Stimulated activated CD4-positive, alpha-beta T cell treated with anti-CD3 and anti-CD28 coated beads, Interleukin-4, amount 100 ng/mL, for 48 hours (primary cell): Measurements from ENCODE around the gene FCN2.

ENCODE experiments used
- DNase-seq, 2 donors: peaks; one replicate each; pipeline ENCODE4 v3.0.0-alpha.2; 2020; ENCODE audit warnings: low read depth in 2 of 2

The FCN2 gene

DNA sequence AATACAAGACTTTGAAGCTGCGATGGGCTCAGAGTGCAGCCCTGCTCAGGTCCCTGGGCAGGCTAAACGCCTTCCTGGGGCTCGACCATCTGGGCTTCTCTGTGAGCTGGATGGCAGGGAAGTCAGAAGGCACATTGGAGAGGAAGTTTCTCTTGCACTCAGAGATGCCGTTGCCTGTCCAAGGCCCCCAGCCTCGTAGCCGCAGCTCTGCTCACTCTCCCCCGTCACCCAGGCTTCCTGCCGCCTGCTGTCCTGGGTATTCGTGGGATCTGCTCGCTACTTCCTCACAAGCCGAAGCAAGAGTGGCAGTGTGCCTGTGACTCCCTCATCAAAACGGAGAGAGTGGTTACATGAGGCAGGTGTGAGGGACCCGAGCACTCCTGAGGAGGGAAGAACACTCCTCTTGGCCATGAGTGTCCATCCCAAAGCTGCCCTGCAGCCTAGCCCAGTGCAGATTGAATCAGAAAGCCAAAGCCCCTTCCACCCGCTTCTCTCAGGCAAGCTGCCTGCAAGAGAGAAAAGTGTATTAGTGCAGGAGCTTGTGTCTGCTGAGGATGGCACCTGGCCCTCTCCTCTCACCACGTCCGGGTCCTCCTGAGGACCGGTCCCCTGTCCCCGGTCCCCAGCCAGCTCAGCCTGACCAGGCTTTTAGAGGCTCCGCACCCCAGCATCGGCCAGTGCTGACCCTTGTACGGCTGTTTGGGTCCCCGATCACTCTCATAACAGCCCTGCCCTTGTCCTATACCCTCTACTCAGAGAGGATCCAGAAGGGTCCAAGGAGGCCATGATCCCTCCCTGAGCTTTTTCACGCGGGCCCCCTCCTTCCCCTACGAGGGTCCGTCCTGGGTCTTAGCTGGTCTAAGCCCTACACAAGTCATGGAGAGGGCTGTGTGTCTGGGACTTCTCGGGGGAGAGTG, 7.3 kb downstream of the FCN2 start:
- DNase-seq, result no peak

DNA sequence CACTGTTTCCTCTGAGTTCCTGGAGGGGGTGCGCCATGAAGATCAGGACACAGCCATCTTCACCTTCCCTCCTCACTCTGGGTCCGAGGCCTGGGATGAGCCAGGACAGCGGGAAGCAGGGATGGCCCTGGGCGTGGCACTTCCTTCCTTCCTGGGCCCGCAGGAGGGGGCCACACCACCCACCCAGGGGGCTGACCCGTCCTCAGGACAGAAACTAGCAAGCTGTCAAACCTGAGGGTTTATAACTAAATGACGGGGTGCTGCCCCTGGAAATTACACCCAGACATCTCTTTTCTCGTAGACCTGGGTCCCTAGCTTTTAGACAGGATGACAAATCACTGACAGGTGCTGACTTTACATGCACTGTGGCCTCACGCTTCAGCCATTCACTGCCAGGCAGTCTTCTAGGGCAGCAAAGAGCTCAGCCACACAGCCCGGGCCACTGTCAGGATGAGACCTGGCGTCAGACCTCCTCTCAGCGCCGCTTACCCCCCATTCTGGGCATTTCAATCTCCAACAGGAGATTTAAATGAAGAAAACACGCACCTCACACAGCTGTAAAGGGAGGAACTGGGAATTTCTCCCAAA, 8.1 kb downstream of the FCN2 start:
- no peak for DNase-seq

DNA sequence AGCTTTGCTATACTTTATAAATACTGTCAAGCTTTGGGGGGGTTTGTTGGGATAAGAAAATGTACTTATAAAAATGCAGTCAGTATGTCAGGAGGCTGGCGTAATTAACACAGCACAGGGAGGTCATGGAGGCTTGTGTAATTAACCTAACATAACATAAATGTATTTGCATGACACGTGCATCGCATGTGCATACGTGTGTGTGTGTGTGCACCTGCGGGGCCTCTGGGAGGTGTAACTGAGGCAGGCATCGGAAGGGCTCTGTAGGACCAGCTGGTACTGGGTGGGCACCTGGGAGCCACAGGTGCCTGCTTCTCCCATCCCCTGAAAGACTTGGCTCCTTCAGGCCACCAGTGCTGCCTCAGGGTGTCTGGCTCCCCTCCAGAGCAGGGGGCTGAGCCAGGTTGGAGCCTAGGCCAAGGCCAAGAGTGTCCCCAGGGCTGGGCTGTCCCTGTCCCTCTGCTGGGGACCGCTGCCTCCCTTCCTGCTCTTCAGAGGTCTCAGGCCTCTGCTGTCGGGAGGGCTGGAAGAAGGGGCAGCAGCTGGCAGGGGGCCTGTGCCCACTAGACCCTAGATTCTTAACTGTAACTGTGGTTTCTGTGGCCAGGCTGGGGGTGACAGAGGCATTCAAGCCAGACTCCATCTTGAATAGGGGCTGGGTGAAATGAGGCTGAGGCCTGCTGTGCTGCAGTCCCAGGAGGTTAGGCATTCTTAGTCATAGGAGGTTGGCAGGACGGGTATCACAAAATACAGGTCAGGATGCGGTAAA, 9.0 kb downstream of the FCN2 start:
- DNase-seq, result no peak

DNA sequence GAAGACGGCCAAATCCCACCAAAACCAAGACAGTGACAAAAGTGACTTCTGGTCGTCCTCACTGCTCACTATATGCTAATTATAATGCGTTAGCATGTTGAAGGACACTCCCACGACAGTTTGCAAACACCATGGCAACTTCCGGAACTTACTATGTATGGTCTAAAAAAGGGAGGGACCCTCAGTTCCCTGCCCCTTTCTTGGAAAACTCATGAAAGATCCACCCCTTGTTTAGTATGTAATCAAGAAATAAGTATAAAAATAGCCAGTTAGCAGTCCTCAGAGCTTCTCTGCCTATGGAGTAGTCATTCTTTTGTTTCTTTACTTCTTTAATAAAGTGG, 9.5 kb downstream of the FCN2 start:
- DNase-seq, result no peak

DNA sequence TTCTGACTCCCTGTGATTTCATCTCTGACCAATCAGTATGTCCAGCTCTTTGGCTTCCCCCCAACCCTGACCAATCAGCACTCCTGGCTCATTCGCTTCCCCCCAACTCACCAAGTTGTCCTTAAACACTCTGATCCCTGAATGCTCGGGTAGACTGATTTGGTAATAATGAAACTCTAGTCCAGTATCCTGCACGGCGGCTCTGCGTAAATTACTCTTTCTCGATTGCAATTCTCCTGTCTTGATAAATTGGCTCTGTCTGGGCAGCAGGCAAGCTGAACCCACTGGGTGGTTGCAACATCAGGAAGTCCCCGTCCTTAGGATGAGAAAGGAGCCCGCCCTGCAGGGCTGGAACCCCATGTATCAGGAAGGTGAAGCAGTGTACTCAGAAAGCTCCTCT, 10.4 kb downstream of the FCN2 start:
- DNase-seq, result no peak

DNA sequence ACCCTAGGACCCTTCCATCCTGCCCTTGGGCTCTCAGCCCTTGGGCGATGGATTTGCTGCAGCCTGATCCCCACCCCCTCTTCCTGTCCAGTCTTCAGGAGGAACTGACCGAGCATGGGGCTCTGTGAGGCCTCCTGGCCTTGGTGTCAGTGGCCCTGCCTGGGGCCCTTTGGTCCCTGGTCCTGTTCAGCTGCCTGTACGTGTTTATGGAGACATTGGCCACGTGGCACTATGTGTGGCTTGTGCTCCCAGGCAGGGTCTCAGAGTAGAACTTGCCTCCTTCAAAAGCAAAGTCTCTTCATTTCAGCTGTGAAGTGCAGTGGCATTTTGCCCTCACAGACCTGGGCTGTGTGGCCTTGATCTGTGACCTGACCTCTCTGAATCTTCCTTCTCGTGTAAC, 11.1 kb downstream of the FCN2 start:
- DNase-seq, result no peak

DNA sequence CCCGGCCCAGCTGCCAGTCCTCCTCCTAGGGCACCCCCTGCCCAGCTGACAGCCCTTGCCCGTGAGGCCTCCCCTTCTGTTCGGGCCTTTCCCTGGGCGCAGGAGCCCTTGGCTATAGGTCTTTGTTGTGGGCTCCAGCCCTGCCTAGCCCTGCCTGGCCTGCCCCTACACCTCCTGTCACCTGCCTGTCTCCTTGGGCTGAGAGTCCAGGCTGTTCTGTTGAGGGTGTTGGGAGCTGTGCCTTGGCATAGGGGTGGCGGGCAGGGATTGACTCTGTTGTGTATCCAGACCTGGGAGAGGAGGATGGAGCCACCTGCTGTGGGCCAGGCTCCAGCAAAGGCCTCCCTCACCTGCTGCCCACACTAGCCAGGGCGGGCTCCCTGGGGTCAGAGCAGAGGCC, 11.6 kb downstream of the FCN2 start:
- DNase-seq, result no peak

DNA sequence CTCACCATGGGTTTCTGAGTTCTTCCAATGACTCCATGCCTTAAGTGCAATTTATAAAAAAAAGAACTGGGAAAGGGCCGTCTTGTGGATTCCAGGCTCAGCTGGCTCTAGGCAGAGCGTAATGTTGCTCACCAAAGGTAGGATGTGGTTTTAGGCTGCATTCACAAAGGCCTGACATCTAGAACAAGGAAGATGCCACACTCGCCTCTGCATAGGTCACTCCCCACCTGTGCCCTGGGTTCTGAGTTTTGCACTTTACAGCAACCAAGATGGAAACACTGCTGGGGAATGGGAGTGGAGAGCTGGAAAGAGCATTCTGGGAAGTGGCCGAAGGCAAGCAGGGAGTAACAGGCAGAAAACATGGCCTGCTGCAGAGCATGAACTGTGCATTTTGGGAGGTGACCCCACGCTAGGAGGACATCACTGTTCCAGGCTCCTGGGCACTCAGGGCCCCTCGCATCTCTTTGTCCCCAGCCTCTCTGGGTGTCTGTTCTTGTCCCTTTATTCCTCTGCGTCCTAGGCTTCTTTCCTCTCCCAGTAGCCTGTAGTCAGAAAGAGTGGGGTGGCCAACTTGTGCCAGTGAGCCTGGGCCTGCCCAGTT, 12.3 kb downstream of the FCN2 start:
- DNase-seq, result no peak

DNA sequence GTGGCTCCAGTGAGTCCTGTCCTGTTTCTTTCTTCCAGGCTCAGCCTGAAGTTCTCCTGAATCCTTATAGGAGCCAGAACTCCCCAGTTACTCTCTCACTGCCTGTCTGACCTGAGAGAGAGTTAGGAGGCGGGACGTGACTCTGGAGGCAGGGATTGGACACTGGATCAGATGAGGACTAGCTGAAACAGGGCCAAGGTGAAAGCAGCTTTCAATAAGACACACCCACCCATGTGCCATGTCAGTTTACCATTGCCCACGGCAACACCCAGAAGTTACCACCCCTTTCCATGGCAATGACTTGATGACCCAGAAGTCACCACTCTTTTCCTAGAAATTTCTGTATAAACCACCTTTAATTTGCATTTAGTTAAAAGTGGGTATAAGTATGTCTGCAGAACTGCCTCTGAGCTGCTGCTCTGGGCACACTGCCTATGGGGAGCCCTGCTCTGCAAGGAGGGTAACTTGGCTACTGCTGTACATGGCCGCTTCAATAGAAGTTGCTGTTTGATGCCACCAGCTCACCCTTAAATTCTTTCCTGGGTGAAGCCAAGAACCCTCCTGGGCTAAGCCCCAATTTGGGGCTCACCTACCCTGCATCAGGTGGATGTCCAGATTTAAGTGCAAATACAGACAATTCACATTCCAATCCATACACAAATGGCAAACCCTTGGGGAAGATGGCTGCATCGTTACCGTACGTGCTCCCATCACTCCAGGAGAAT, 13.7 kb downstream of the FCN2 start:
- no peak for DNase-seq

DNA sequence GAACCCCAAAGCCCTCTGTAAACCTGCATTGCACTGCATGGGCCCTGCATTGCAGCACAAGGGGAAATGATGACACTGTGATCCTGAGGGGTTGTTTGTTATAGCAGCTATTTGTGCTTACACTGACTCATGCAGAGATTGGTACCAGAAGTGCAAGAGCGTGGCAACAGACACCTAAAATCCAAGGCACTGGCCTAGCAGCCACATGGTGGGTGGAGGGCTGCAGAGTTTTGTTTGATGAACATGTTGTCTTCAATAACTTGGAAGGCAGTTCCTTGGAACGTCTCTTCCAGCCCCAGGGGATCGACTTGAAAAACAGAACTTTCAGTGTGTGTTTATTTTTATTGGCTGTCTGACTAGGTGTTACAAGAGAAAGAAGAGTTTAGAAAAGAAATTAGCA, 14.5 kb downstream of the FCN2 start:
- no peak for DNase-seq

DNA sequence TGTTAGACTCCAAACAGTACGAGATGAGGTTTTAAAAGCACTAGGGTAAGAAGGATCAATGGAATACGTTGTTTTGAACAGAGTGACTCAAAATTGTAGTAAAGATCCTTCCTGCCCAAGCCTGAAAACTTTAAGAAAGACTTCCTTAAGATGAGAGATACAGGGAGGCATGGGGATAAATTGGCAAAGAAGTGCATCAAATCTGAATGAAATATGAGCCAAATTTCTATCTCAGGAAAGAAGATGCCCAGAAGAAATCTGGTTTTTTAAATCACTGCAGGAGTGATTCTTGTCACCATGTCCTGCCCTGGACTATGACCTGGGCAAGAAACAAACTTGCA, 14.9 kb downstream of the FCN2 start:
- DNase-seq, result no peak

DNA sequence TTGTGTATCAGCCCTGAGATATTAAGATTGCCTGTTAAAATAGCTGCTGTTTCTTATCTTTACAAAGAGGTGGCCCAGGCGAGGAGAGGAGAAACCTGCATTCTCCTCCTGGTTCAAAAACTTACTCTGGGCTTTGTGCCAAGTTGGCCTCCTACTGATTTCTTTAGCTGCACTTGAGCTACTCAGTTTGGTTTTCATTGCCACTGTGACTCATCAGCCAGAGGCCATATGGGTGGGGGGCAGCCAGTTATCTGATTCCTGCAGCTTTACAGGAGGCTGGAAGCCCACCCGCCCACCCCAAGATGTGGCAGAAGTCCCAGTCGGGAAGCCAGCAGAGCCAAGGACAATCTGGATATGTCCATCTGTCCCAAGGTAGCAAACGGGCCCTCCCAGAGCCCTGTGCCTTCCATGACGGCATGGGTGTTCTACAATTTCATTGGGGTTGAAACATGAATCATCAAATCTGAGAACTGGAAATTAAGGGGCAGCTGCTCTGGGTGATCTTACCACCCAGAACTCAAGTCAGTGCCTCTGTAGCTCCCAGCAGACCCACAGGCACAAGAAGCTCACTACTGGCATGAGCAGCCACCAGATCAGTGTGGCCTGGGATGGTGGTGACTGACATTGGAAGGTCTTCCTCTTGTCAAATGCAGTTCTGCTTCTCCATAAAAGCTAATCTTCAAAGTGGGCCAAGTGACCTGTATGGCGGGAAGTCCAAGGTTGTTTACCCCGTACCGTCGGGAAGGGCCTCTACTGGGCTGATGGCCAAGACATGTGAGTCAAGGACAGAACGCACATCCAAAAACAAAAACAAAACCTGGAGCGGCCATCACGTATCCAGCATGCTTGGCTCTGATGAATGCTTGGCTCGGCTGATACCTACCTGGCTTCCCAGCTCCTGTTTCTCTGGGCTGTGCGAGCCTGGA, 15.6 kb downstream of the FCN2 start:
- DNase-seq, result no peak

DNA sequence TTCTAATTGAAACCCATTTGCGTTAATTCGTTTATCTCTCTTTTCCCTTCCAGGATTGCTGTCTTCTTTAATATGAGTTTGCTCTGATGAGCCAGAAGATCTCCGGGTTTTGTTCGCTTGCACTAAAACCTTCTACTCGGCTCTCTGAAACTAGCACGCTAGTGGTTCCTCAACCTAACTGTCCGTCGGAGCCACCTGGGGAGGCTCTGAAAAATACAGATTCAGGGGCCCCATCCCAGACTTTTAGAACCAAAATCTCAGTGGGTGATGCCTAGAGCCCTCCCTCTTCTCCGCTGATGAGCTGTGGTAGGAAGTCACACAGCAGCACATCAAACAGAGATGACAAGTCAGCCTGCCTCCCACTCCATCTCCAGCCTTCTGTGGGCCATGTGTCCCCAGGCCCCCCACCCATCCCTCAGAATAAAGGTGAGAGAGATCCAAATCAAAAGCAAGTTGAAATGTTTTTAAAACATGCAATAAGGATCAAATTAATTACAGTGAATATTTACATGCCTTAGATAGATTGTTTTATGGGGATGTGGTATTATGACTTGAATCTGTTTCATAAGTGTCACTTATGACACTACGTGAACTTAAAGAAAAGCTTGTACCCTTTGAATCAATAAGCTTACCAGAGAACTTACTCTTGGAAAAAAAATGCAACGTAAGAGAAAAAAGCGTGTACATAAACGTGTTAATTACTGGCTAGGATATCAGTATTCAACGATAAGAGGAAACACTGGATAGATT, 16.4 kb downstream of the FCN2 start:
- no peak for DNase-seq

DNA sequence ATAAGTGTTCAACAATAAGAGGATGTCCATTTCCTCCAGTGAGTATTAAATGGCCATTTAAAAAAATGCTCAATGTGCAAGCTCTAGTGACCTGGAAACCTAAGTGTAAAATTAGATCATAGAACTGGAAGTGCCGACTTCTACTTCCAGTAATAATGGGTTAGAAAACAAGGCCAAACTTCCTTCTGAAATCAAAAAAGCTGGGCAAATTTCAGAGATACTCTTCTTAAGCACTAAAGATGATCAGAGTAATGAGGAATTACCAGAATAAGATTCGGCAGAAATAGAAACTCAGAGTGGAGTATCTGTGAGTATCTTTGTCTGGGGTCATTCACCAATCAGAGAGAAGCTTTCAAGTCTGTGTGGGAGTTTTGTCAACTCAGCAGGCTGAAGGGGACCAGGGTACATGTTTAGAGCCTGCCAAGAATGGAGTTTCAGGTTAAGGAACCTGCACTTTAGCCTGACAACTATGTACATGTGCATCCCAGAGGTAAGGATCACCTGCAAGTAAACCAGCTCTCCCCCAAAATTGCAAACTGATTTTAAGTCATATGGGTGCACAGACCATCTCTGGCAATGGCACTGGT, 17.1 kb downstream of the FCN2 start:
- no peak for DNase-seq

DNA sequence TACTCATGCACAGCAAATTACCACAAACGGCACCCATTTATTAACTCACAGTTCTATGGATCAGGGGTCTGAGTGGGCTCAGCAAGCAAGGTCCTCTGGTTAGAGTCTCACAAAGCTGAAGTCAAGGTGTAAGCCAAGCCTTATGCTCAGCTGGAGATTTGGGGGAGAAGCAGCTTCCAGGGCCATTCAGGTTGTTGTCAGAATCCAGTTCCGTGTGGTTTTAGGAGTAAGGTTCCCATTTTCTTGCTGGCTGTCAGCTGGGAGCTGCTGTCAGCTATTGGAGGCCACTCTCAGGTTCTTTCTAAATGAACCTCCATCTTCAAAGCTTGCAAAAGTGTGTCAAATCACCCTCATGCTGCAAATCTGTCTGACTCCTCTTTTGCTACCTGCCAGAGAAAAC, 17.7 kb downstream of the FCN2 start:
- no peak for DNase-seq

DNA sequence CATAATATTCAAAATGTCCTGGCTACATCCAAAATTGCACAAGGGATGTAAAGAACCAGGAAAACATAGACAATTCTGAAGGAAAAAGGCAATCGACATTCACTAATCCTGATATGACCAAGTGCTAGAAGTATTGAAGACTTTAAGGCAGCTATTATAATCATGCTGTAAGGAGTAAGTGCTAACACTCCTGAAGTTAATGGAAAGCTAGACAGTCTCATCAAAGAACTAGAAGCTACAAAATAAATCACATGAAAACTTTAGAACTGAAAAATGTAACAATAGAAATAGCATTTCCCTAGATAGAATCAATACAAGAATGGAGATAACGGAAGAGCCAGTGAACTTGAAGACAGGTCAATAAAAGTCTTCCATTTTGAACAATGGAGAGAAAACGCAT, 18.6 kb downstream of the FCN2 start:
- DNase-seq, result no peak

DNA sequence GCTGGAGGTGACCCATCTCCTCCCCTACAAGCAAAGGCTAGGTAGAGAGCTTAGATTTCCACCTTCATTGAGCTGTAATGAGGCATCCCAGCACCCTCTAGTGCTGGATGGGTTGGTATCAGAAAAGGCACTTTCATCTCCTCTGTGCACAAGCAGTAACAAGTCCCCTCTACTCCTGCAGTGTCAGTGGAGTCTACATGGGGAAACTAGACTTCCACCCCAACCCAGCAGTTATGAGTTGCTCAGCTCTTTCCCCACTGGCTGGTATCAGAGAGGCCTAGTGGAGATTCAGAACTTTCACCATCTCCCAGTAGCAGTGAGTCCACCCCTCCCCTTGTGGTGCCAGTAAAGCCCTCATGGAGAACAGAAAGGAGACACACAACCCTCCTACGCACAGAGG, 19.2 kb downstream of the FCN2 start:
- no peak for DNase-seq

DNA sequence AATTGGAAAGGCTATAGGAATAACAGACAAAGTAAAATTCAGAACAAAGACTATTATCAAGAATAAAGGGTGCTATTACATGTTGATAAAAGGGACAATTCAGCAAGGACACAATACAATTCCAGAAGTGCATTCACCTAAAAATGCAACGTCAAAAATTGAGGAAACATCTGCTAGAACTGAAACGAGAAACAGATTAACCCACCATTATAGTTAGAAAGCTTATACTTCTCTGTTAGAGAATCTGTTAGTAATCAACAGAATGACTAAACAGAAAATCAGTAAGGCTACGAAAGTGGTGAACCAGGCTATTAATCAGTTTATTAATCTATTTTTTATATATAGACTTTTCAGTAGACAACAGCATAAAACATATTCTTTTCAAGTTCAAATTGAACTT, 22.3 kb downstream of the FCN2 start:
- no peak for DNase-seq

DNA sequence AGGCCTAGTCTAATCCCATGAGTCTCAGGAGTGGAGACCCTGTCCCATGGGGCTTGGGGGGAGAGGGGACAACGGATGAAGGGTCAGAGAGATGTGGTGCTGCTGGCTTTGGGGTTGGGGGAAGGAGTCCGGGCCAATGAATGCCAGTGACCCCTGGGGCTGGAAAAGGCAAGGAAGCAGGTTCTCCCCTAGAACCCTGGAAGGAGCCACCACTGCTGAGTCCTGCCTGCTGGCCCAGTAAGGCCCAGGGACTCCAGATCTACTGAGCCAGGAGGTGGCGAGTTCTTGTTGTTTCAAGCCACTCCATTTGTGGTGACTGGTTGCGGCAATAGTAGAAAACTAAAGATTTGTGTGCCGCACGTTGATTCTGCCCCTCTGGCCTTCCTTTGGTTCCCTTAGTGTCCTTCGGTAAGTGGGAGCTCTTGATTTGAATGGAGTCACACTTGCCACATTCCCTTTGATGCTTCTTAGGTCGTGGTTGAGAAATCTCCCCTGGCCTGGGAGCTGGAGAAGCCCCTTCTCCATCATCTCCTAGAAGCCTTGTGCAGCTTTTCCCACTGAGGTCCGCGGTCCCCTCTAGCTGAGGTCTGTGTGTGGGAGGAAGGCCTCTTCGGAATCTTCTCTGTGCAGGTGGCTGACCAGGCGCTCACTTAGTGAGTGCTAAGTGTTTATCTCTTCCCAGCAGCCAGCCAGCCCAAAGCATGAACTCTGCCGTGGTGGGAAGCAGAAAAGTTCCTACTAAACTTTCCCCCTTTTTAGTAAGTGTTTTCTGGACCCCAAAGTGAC, 28.1 kb downstream of the FCN2 start:
- no peak for DNase-seq
